DMS 273 (cell line): Measurements from ENCODE around the gene RBM41.
"Not testable (repeated sequence)": the region's sequence is repeated elsewhere in the genome, so short reads cannot be mapped to it uniquely, and the experiment has no call there.

Source experiments
- DNase-seq: peaks from one replicate; lab custom pipeline; 2025; ENCODE audit not compliant: unreplicated experiment; lab: John Stamatoyannopoulos, UW

Gene RBM41

GRCh38 chrX:107118322-107119147 is at the start of gene RBM41:
TSS of gene RBM41 (minus strand) at chrX:107118822. CDS start at chrX:107118773, 49 bp downstream.
- DNase-seq, result peak; percentile 91

- no peak for DNase-seq
Measured at GRCh38 chrX:107168257-107168656, 49.6 kb upstream of the RBM41 start.

DNA sequence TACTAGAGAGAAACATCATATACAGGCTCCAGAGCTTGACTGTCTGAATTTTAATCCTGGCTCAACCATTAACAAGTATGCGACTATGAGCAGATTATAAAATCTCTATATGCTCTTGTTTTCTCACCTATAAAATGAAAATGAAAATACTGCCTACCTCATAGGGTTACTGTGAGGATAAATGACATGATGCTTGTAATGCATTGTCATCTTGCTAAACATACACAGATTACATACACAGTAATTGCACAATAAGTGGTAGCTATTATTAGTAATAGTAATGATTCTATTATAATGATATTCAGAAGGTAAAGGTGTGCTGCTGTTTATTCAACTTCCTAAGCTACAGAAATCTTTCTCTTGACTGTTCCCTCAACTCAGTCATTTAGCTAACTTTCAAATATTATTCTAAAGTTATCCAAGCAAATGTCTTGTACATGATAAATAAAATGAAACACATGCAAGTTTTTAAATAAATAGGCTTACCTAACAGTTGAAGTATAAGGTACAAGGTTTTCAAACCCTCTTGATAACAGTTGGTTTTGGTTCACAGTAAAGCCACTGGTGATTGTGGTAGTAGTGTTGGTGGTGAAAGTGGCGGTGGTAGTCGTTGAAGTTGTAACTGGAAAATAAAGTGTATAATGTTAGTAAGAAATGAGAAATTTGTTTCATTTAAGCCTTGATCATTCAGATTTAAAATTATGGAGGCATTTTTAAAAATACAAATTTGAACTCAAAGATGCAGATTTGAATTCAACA is 48.7 kb upstream of the RBM41 start:
- no peak for DNase-seq

GRCh38 chrX:107157618-107158017 is 39.0 kb upstream of the RBM41 start:
- DNase-seq, result not testable (repeated sequence)

DNA sequence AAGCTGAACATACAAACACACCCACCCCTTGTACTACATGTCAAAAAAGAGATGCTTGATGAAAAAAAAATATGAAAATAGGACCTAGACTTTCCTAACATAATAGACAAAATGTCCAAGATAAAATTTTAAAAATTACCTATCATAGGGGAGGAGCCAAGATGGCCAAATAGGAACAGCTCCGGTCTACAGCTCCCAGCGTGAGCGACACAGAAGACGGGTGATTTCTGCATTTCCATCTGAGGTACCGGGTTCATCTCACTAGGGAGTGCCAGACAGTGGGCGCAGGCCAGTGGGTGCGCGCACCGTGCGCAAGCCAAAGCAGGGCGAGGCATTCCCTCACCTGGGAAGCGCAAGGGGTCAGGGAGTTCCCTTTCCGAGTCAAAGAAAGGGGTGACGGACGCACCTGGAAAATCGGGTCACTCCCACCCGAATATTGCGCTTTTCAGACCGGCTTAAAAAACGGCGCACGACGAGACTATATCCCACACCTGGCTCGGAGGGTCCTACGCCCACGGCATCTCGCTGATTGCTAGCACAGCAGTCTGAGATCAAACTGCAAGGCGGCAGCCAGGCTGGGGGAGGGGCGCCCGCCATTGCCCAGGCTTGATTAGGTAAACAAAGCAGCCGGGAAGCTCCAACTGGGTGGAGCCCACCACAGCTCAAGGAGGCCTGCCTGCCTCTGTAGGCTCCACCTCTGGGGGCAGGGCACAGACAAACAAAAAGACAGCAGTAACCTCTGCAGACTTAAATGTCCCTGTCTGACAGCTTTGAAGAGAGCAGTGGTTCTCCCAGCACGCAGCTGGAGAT is 37.2 kb upstream of the RBM41 start:
- not testable (repeated sequence) for DNase-seq

DNA sequence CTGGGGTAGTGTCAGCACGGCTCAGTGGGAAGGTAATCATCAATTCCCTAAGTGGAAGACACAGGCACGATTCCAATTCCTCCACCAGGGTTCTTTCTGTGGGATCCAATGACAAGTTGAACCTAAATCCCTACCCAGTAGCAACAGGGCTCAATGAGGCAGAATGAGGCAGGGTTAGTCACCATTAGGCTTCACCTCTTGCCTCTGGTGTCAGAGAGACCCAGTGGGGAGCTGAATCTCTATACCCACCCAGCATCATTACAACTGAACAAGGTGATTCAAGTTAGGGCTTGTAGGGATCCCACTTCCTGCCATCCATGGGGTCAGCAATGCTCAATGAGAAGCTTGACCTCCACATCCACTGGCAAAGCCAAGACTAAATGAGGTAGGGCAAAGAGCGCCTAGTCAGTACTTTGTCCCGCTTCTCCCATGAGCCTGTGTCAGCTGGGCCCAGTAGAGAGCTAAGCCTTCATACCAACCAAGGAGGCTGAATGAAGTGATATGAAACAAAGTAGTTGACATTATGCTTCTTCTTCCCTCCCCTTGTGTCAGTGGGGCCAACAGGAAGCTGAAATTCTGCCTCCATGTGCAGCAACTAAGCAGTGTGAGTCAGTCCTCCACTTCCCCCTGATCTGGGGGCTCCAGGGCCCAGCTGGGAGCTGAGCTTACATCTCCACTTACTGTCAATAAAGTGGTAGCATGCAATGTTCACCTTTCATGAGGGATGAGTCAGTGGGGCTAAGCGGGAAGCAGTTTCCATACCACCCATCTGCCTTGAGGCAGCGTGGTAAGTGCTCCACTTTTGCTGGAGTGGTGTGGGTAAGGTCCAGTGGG is 36.4 kb upstream of the RBM41 start:
- DNase-seq, result no peak

- no peak for DNase-seq
Measured at GRCh38 chrX:107153005-107153404, 34.4 kb upstream of the RBM41 start.

DNA sequence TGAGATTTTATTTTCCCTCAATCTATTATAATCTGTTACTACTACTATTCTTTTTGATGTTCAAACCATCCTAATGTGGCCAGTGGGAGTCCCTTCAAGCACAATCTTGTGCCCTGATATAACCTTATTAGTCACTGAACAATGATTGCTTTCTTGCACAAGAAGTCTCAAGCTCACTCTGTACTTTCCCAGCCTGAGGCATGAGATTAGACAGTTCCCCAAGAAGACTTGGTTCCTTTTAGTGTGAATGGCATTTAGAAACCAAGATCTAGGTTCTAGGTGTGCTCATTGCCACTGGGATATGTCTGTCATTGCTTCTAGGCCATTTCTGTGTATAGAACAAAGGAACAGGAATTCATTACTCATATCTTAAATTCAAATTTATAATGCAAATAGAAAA is 28.0 kb upstream of the RBM41 start:
- DNase-seq, result no peak

DNA sequence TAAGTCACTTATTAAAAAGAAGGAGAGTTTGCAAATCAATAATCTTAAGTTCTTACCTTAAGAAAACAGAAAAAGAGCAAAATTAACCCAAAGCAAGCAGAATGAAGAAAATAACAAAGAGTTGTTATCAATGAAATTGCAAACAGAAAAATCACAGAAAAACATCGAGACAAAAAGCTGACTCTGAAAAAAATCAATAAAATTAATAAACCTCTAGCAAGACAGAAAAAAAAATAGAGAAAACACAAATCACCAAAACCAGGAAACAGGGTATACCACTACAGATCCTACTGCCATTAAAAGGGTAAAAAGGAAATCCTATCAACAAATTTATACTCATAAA is 17.3 kb upstream of the RBM41 start:
- no peak for DNase-seq

DNA sequence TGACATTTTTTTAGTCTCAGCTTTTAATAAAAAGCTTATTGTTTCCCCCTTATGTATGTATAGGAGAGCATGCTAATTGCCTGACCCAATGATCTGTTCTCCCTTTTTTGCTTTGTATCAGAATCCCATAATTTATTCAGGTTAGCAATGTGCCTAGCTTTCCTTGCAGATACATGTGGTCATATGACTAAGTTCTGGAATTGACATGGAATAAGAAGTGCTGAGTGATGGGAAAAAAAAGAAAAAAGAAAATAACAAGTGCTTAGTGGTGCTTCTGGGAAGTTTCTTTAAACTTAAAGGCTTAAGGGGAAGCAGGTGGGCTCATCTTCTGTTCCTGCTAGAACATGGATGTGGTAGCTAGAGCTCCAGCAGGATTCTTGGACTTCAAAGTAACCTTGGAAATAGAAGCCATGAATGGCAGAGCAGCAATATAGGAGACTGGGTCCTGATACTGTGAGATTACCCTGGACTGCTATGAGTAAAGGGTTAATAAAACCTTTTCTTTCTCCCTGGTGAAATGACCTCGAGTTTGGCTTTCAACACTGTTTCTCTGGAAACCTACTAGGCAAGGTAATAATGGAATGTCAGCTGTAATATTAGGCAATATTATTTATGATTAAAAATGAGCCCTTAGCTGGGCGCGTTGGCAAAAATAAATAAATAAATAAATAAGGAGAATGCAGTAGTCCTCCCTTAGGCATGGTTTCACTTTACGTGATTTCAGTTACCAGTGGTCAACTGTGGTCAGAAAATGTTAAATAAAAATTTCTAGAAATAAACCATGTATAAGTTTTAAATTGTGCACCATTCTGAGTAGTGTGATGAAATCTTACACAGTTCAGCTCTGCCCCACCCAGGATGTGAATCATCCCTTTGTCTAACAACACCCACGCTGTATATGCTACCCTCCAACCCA is 16.7 kb upstream of the RBM41 start:
- DNase-seq, result no peak

DNA sequence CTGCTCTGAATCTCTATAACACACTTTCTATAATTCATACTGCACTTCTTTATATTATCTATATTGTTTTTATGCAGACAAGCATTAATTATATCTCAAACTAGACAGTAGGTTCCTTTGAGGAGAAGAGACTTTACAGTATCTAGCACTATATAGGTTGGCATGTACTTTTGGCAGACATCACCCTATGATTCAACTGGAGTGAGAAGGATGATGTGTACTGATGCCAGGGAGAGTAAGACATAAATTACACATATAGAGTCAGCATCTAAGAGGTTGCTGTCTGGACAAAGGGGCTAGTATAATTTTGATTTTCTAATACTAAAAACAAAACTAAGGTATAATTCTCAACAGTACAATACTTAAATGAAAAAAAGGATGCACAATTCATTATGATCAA is 5.1 kb upstream of the RBM41 start:
- DNase-seq, result no peak

- DNase-seq, result no peak
Measured at GRCh38 chrX:107119283-107119682, 661 bp upstream of the RBM41 start.

DNA sequence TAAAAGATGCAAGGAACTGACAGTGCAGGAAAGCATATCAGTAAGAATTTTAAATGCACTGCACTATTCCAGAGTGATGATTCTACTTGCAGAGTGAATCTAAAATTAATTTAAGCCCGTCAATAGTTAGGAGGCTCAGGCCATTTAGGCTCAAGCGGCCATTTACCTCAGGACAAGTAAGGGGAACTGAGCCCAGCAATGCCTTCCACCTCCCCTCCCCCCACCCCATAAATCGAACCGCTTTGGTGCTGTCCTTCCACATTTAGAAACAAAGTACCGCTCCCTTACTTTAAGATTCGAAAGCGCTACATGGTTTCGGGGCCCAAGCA is 665 bp downstream of the RBM41 start:
- no peak for DNase-seq

GRCh38 chrX:107107459-107107858 is 11.2 kb downstream of the RBM41 start:
- DNase-seq, result no peak

DNA sequence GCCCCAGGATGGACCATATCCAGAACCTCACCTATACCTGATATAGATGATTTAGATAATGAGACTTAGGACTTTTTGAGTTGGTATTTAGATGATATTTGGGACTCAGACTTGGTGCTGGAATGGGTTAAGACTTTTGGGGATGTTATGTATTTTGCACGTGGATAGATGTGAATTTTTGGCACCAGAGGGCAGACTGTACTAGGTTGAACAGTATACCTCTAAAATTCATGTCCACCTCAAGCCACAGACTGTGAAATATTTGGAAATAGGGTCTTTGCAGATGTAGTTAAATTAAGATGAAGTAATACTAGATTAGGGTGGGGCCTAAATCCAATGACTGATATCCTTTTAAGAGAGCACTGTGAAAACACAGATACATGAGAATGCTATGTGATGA is 15.6 kb downstream of the RBM41 start:
- peak; percentile 24 for DNase-seq

- no peak for DNase-seq
Measured at GRCh38 chrX:107076158-107076557, 42.5 kb downstream of the RBM41 start.

DNA sequence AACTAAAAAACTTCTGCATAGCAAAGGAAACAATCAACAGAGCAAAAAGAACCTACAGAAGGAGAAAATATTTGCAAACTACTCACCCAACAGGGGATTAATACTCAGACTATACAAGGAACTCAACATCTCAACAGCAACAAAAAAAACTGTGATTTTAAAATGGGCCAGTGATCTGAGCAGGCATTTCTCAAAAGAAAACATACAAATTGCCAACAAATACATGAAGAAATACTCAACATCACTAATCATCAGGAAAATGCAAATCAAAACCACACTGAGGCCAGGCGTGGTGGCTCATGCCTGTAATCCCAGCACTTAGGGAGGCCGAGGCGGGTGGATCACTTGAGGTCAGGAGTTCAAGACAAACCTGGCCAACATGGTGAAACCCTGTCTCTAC is 60.9 kb downstream of the RBM41 start:
- DNase-seq, result not testable (repeated sequence)

GRCh38 chrX:107054978-107055377 is 63.6 kb downstream of the RBM41 start:
- no peak for DNase-seq

- no peak for DNase-seq
Measured at GRCh38 chrX:107050195-107050709, 68.4 kb downstream of the RBM41 start.

GRCh38 chrX:107047622-107048021 is 71.0 kb downstream of the RBM41 start:
- no peak for DNase-seq
